ENCODE data around the gene TRIM24.
A peak's percentile ranks its signal among the peaks of the same experiment; 100 is the strongest.
"Not testable (repeated sequence)": the region's sequence is repeated elsewhere in the genome, so short reads cannot be mapped to it uniquely, and the experiment has no call there.

TRIM24 gene

GRCh38 chr7:138460176-138460648 is at the start of gene TRIM24:
TRIM24 (plus strand) TSS chr7:138460259; CDS start chr7:138460549, 290 bp downstream.
- DNase-seq (ENCODE audit: low read depth, low spot score) = no peak
- Histone ChIP-seq H3K36me3 (ENCODE audit: insufficient read depth, insufficient read length, low read length) (peaks cover 8% of the 10 kb centered on the region), H3K4me3 (ENCODE audit: insufficient read length, low read depth) (peak within 1 kb of the TSS; percentile 65), H3K9ac (ENCODE audit: insufficient read length, low read depth) (peak within 1 kb of the TSS; percentile 92), H3K9me3 (ENCODE audit: insufficient read depth, low read length) (peaks cover 12% of the 10 kb centered on the region; the same call in 1 of the 2 replicates), H3K4me1 (ENCODE audit: insufficient read depth, insufficient read length) (no peaks in the 10 kb centered on the region), H3K27me3 (ENCODE audit: insufficient read depth, insufficient read length) (no peaks in the 10 kb centered on the region)
- TF ChIP-seq SUZ12 (IDR thresholded peaks at IDR 0.05; ENCODE audit: extremely low read depth, insufficient read depth, insufficient read length) (no peak), ZNF274 (IDR thresholded peaks at IDR 0.05; ENCODE audit: low read depth, low read length) (no peak), YY1 (IDR thresholded peaks at IDR 0.05; ENCODE audit: insufficient read depth, insufficient read length) (no peak)

- not testable (repeated sequence) for H3K4me1 ChIP-seq (ENCODE audit: insufficient read depth, insufficient read length); H3K9me3 ChIP-seq (ENCODE audit: insufficient read depth, low read length)
These were observed 48.0 kb upstream of the TRIM24 start for GRCh38 chr7:138412077-138412476.

DNA sequence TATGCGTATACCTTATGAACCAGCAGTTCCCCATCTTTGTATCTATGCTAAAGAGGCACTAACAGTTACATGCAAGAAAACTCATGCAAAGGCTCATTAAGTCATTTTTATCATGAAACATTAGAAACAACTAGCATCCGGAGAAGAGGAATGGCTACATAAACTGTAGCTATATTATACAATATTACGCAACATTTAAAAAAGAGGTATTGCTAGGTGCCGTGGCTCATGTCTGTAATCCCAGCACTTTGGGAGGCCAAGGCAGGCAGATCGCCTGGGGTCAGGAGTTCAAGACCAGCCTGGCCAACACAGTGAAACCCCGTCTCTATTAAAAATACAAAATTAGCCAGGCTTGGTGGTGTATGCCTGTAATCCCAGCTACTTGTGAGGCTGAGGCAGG is 47.1 kb upstream of the TRIM24 start:
- not testable (repeated sequence) for H3K9me3 ChIP-seq (ENCODE audit: insufficient read depth, low read length); DNase-seq (ENCODE audit: low read depth, low spot score); H3K4me3 ChIP-seq (ENCODE audit: insufficient read length, low read depth); H3K36me3 ChIP-seq (ENCODE audit: insufficient read depth, insufficient read length, low read length); H3K9ac ChIP-seq (ENCODE audit: insufficient read length, low read depth); H3K4me1 ChIP-seq (ENCODE audit: insufficient read depth, insufficient read length); H3K27me3 ChIP-seq (ENCODE audit: insufficient read depth, insufficient read length)

More at GRCh38 chr7:138412077-138412476, 48.0 kb upstream of the TRIM24 start:
- H3K9ac ChIP-seq (ENCODE audit: insufficient read length, low read depth); H3K36me3 ChIP-seq (ENCODE audit: insufficient read depth, insufficient read length, low read length); H3K27me3 ChIP-seq (ENCODE audit: insufficient read depth, insufficient read length); DNase-seq (ENCODE audit: low read depth, low spot score); H3K4me3 ChIP-seq (ENCODE audit: insufficient read length, low read depth): not testable (repeated sequence)

- Histone ChIP-seq H3K4me1 (ENCODE audit: insufficient read depth, insufficient read length) (no peaks in the 10 kb centered on the region), H3K36me3 (ENCODE audit: insufficient read depth, insufficient read length, low read length) (no peaks in the 10 kb centered on the region), H3K9me3 (ENCODE audit: insufficient read depth, low read length) (no peaks in the 10 kb centered on the region), H3K27me3 (ENCODE audit: insufficient read depth, insufficient read length) (no peaks in the 10 kb centered on the region), H3K4me3 (ENCODE audit: insufficient read length, low read depth) (no peak overlapping the region), H3K9ac (ENCODE audit: insufficient read length, low read depth) (no peak overlapping the region)
- no peak for DNase-seq (ENCODE audit: low read depth, low spot score)
- TF ChIP-seq SUZ12 (IDR thresholded peaks at IDR 0.05; ENCODE audit: extremely low read depth, insufficient read depth, insufficient read length) = no peak
These were observed 42.9 kb upstream of the TRIM24 start for GRCh38 chr7:138417078-138417700.

DNA sequence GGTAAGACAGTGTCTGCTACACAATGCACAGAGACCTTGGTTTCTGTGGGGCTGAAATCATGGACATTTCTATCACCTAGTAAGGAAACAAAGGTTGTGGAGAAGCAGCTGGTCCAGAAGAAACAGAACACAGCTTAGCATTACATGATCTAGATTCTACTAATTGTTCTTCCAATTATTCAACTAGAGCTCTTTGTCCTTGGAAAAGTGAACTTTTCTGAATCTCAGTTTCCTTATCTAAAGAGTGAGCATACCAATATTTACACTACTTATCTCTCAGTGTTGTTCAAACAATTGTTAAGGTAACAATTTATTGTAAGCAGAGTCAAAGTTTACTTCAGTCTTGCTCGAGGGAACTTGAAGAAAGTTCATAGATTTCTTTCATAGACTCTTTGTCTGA is 42.3 kb upstream of the TRIM24 start:
- TF ChIP-seq ZNF274 (IDR thresholded peaks at IDR 0.05; ENCODE audit: low read depth, low read length) = no peak
- TF ChIP-seq SUZ12 (IDR thresholded peaks at IDR 0.05; ENCODE audit: extremely low read depth, insufficient read depth, insufficient read length) = no peak
- TF ChIP-seq YY1 (IDR thresholded peaks at IDR 0.05; ENCODE audit: insufficient read depth, insufficient read length) = no peak
- Histone ChIP-seq H3K9me3 (ENCODE audit: insufficient read depth, low read length) (no peaks in the 10 kb centered on the region), H3K36me3 (ENCODE audit: insufficient read depth, insufficient read length, low read length) (no peaks in the 10 kb centered on the region), H3K27me3 (ENCODE audit: insufficient read depth, insufficient read length) (no peaks in the 10 kb centered on the region), H3K4me1 (ENCODE audit: insufficient read depth, insufficient read length) (no peaks in the 10 kb centered on the region), H3K9ac (ENCODE audit: insufficient read length, low read depth) (no peak overlapping the region), H3K4me3 (ENCODE audit: insufficient read length, low read depth) (no peak overlapping the region)
- no peak for DNase-seq (ENCODE audit: low read depth, low spot score)

DNA sequence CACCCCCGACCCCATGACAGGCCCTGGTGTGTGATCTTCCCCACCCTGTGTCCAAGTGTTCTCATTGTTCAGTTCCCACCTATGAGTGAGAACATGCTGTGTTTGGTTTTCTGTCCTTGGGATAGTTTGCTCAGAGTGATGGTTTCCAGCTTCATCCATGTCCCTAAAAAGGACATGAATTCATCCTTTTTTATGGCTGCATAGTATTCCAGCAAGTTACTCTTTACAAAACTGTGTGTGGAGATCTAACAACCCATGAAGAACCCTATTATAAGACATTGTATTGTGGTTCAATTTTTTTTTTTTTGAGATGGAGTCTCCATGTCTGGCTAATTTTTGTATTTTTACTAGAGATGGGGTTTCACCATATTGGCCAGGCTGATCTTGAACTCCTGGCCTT is 41.7 kb upstream of the TRIM24 start:
- H3K36me3 ChIP-seq (ENCODE audit: insufficient read depth, insufficient read length, low read length); H3K9me3 ChIP-seq (ENCODE audit: insufficient read depth, low read length); H3K9ac ChIP-seq (ENCODE audit: insufficient read length, low read depth); H3K4me1 ChIP-seq (ENCODE audit: insufficient read depth, insufficient read length); DNase-seq (ENCODE audit: low read depth, low spot score); H3K4me3 ChIP-seq (ENCODE audit: insufficient read length, low read depth); H3K27me3 ChIP-seq (ENCODE audit: insufficient read depth, insufficient read length): not testable (repeated sequence)

- no peak overlapping the region for H3K9ac ChIP-seq (ENCODE audit: insufficient read length, low read depth)
- TF ChIP-seq SUZ12 (IDR thresholded peaks at IDR 0.05; ENCODE audit: extremely low read depth, insufficient read depth, insufficient read length) (no peak), ZNF274 (IDR thresholded peaks at IDR 0.05; ENCODE audit: low read depth, low read length) (no peak), YY1 (IDR thresholded peaks at IDR 0.05; ENCODE audit: insufficient read depth, insufficient read length) (no peak)
- H3K27me3 ChIP-seq (ENCODE audit: insufficient read depth, insufficient read length) = no peaks in the 10 kb centered on the region
- H3K4me1 ChIP-seq (ENCODE audit: insufficient read depth, insufficient read length) = no peaks in the 10 kb centered on the region
- no peak overlapping the region for H3K4me3 ChIP-seq (ENCODE audit: insufficient read length, low read depth)
- H3K36me3 ChIP-seq (ENCODE audit: insufficient read depth, insufficient read length, low read length) = no peaks in the 10 kb centered on the region
- peaks cover 26% of the 10 kb centered on the region for H3K9me3 ChIP-seq (ENCODE audit: insufficient read depth, low read length)
- DNase-seq (ENCODE audit: low read depth, low spot score) = no peak
These were observed 35.0 kb upstream of the TRIM24 start for GRCh38 chr7:138425026-138425425.

DNA sequence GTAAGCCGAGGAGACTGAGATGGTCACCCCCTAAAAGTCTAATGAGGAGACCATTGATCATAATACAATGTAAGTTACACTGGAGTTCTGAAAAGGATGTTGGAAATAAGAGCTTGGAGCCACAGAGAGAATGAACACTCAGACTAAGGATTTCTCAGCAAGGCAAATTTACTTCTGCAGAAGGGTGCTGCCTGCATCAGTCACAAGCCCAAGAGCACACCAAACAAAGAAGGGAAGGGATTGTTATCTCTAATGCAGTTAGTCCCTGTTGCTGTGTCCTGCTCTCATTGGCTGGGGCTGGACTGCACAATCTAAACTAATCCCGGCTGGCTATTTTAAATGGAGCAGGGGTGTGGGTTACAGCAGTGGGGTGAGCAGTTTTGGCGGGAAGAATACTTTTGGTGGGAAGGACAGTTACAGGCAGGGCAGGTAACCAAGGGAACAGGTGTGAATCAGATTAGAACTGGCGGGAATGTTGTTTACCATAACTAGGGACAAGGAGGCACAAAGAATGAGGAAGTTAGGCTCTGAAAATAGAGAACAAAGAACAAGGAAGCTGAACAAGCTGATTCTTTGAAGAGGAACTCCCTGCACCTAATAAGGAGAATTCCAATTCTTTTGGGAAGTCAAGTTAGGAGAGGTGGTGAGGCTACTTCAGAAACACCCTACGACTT is 30.3 kb upstream of the TRIM24 start:
- DNase-seq (ENCODE audit: low read depth, low spot score) = no peak
- Histone ChIP-seq H3K36me3 (ENCODE audit: insufficient read depth, insufficient read length, low read length) (no peaks in the 10 kb centered on the region), H3K4me1 (ENCODE audit: insufficient read depth, insufficient read length) (no peaks in the 10 kb centered on the region), H3K9me3 (ENCODE audit: insufficient read depth, low read length) (peaks cover 65% of the 10 kb centered on the region), H3K27me3 (ENCODE audit: insufficient read depth, insufficient read length) (no peaks in the 10 kb centered on the region), H3K9ac (ENCODE audit: insufficient read length, low read depth) (no peak overlapping the region), H3K4me3 (ENCODE audit: insufficient read length, low read depth) (no peak overlapping the region)
- TF ChIP-seq SUZ12 (IDR thresholded peaks at IDR 0.05; ENCODE audit: extremely low read depth, insufficient read depth, insufficient read length) = no peak
- TF ChIP-seq ZNF274 (IDR thresholded peaks at IDR 0.05; ENCODE audit: low read depth, low read length) = no peak
- no peak for TF ChIP-seq YY1 (IDR thresholded peaks at IDR 0.05; ENCODE audit: insufficient read depth, insufficient read length)

Data from NT2/D1 (cell line).